Fibroblast of mammary gland (primary cell): ENCODE results near the gene ASTN2.

Experiments used
- DNase-seq: peaks from one replicate; pipeline ENCODE4 v3.0.0-alpha.2; 2010; ENCODE audit warnings: low read depth
- H3K4me3 ChIP-seq: 2 replicates; pipeline ENCODE4 v1.5.1; 2011; ENCODE audit warnings: low read depth, mild to moderate bottlenecking, low read length, moderate library complexity; ENCODE audit not compliant: control insufficient read depth
- TF ChIP-seq, protein P1 (sequence below): conservative IDR thresholded peaks from 2 replicates; pipeline ENCODE4 v1.5.1; 2011; ENCODE audit warnings: low read depth, low read length, inconsistent platforms; ENCODE audit not compliant: control insufficient read depth, insufficient read depth

Gene ASTN2

DNA sequence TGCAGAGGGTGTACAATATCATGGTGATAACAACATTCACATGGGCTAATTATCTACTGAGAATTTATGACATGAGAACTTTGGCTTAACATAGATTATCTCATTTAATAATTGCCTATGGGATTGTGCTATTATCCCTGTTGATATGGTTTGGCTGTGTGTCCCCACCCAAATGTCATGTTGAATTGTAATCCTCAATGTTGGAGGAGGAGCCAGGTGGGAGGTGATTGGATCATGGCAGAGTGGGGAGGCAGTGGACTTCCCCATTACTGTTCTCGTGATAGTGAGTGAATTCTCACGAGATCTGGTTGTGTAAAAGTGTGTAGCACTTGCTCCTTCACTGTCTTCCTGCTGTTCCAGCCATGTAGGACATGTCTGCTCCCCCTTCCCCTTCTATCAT lies 541.4 kb downstream of the ASTN2 start:
- no peak for DNase-seq
- H3K4me3 ChIP-seq: no peak overlapping the region
- TF ChIP-seq, protein P1, sequence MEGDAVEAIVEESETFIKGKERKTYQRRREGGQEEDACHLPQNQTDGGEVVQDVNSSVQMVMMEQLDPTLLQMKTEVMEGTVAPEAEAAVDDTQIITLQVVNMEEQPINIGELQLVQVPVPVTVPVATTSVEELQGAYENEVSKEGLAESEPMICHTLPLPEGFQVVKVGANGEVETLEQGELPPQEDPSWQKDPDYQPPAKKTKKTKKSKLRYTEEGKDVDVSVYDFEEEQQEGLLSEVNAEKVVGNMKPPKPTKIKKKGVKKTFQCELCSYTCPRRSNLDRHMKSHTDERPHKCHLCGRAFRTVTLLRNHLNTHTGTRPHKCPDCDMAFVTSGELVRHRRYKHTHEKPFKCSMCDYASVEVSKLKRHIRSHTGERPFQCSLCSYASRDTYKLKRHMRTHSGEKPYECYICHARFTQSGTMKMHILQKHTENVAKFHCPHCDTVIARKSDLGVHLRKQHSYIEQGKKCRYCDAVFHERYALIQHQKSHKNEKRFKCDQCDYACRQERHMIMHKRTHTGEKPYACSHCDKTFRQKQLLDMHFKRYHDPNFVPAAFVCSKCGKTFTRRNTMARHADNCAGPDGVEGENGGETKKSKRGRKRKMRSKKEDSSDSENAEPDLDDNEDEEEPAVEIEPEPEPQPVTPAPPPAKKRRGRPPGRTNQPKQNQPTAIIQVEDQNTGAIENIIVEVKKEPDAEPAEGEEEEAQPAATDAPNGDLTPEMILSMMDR: no peak

DNA sequence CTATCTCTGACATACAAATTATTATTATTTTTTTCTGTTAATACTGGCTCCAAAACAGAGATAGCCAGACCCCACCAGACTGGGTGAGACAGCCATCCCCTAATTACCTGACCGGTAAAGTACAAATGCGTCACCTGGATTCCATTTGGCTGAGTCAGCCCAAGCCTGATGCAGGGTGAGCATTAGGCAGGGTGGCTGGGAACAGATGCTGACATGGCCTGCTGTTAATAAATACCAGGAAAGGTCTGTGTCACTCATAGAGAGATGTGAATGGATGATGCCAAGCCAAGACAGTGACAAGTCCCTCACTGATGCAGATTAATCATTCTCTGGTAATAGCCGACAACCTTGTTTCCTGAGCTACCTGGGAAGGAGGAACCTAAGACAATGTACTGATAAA lies 544.3 kb downstream of the ASTN2 start:
- TF ChIP-seq, protein P1: no peak
- no peak overlapping the region for H3K4me3 ChIP-seq
- no peak for DNase-seq

GRCh38 chr9:116868201-116868600 lies 546.7 kb downstream of the ASTN2 start:
- DNase-seq: no peak
- TF ChIP-seq, protein P1: no peak
- H3K4me3 ChIP-seq: no peak overlapping the region

DNA sequence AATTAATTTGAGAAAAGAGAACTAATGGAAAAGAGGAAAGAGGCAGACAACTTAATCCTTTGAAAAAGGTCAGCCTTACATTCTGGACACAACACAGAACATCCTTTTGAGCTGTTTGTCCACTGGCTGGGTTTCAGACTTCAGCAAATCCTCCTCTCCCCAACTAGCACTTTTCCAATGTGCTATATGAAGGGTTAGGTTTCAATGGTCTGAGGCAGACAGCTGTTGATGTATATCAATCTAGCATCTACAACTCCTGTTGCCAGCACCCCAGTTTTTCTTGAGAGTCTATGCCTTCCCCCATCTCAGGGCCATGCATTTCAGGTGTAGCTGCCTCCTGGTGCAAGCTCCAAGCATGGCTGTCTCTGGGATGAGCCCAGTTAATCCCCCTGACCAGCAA lies 553.5 kb downstream of the ASTN2 start:
- TF ChIP-seq, protein P1: no peak
- no peak for DNase-seq
- H3K4me3 ChIP-seq: no peak overlapping the region

GRCh38 chr9:116860509-116861120 lies 554.2 kb downstream of the ASTN2 start:
- DNase-seq: peak; percentile 69
- TF ChIP-seq, protein P1: peak; percentile 77
- H3K4me3 ChIP-seq: no peak overlapping the region

DNA sequence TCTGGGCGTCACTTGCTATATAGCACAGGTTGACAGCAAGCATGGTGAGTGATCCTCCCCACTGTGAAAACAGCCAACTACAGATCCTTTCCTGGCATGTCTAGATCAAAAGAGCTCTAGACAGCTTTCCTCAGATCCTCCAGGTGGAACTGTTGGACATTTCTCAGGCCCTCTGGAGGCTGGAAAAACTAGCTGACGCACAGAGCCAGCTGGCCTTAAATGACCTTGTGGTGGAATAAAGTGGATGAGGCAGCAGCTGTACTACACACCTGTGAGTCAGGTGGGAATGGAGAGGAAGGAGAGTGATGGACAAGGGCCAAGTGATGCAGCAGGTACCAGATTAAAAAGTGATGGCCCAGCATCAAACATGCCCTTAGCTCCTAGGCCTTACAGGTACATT lies 555.1 kb downstream of the ASTN2 start:
- DNase-seq: no peak
- TF ChIP-seq, protein P1: no peak
- H3K4me3 ChIP-seq: no peak overlapping the region

DNA sequence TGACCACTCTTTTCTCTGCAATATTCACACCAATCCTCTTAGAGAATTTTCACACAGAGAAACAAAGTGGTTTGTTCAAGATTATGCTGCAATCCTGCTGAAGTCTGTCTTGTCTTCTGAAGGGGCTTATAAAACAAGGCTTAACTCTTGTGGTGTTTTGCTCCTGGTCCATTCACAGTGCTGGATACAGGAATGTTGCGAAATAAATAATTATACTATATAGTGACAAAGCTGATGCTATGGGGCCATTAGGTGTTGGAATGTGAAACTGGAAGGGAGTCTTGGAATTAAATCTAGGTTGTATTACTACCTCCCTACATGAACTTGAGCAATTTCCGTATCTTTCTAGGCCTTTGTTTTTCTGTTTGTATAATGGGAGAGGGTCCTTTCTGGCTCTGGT lies 557.5 kb downstream of the ASTN2 start:
- DNase-seq: no peak
- H3K4me3 ChIP-seq: no peak overlapping the region
- TF ChIP-seq, protein P1: no peak
